Kidney (tissue), 14 donors: ENCODE measurements around the gene KCNAB1. TPM values are rescaled to one million over a fixed set of nuclear protein-coding genes. Genes with fewer than 3 reads are reported as not detected.

Experiments used
- DNase-seq, 5 donors: peaks; one replicate each; pipeline ENCODE4 v3.0.0-alpha.2; 2013 to 2020
- FAIRE-seq: peaks from 2 replicates; lab custom pipeline; 2012; peaks lifted over from hg19 to GRCh38; lab: Jason Lieb, UNC
- H3K27ac ChIP-seq, 2 donors: one replicate each; pipeline ENCODE4 v1.7.0; 2013; ENCODE audit warnings: low read depth in 2 of 2, low read length in 2 of 2, inconsistent platforms in 1 of 2
- H3K27me3 ChIP-seq: one replicate; pipeline ENCODE4 v1.7.1; 2013; ENCODE audit warnings: low read length, inconsistent platforms; ENCODE audit not compliant: control insufficient read depth, insufficient read depth
- H3K36me3 ChIP-seq, 3 donors: one replicate each; pipeline versions ENCODE4 v1.7.0 to v1.7.1; 2013; ENCODE audit warnings: low read length in 3 of 3, control low read depth in 1 of 3, inconsistent platforms in 1 of 3; ENCODE audit not compliant: insufficient read depth in 3 of 3, control insufficient read depth in 2 of 3
- H3K4me1 ChIP-seq, 3 donors: one replicate each; pipeline versions ENCODE4 v1.7.0 to v1.7.1; 2013; ENCODE audit warnings: low read length in 3 of 3, inconsistent platforms in 1 of 3, low read depth in 1 of 3; ENCODE audit not compliant: control insufficient read depth in 2 of 3, insufficient read depth in 2 of 3
- H3K4me3 ChIP-seq, 3 donors: one replicate each; pipeline versions ENCODE4 v1.7.0 to v1.8.1; 2013; ENCODE audit warnings: low read length in 3 of 3, control low read depth in 1 of 3, inconsistent platforms in 1 of 3
- H3K9ac ChIP-seq, 3 donors: one replicate each; pipeline versions ENCODE4 v1.7.0 to v1.7.1; 2013; ENCODE audit warnings: low read length in 3 of 3, control low read depth in 1 of 3, inconsistent platforms in 1 of 3
- H3K9me3 ChIP-seq, 3 donors: one replicate each; pipeline versions ENCODE4 v1.7.0 to v1.7.1; 2013; ENCODE audit warnings: low read length in 3 of 3, control low read depth in 1 of 3, inconsistent platforms in 1 of 3; ENCODE audit not compliant: control insufficient read depth in 2 of 3, insufficient read depth in 1 of 3
- intact Hi-C: fragments of 100-400 bp; cut with DNase I; formaldehyde crosslinking; loops from one replicate; pipeline ENCODE4 v1.11.1; 2022
- polyA plus RNA-seq: library from polyadenylated mRNA; stranded (reverse); fragments of 350-450 nt; fragmentation: Illumina TruSeq; extraction: RNeasy Lipid Tissue Mini Kit (QIAGEN cat#74804); gene quantifications from one replicate; pipeline ENCODE4 v1.2.3, GENCODE V29; 2014; ENCODE audit warnings: low read depth, low replicate concordance; ENCODE audit not compliant: insufficient read depth
- total RNA-seq: library from RNA; stranded (reverse); fragmentation: NEBNext Ultra II Directional; extraction: Animal tissue kit (Norgen Biotek cat#: 25700); gene quantifications from one replicate; pipeline ENCODE4 v1.2.1, GENCODE V29; 2021
- TF ChIP-seq, protein P1 (sequence below): IDR thresholded peaks from 3 replicates; pipeline ENCODE4 v1.5.1; 2012; ENCODE audit warnings: mild to moderate bottlenecking, moderate library complexity, borderline replicate concordance; ENCODE audit not compliant: insufficient read depth; ENCODE audit errors: extremely low read depth
- donor health status: control.
- donor health status: control.
- donor health status: control.
- donor health status: control.
- donor health status: control.
- donor health status: DM: yes; HTN: yes; CAD: no.
- donor health status: Normal renal cell carcinoma (clear cell type).

The KCNAB1 gene
- total and polyA plus RNA-seq, 2 donors from 2014 or later, result 1.7 to 6.6 TPM

DNA sequence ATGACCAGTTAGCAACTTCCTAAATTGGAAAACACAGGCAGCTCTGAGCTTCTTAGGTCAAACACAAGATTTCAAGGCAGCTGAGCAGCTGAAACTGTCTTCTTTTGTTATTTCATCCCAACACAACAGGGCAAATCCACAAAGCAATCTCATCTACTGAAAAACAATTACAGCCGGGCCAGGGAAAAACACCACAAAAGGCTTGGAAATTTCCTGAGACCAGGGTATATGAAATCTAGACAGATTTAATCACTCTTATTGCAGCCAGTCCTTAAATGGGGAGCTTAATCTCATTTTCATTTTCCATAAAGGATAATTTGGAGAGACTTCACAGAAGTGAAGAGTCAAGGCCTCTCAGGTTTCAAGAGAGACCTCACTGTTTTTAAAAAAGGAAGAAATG is 252.7 kb downstream of the KCNAB1 start:
- Histone ChIP-seq H3K9me3 (no peaks in the 10 kb centered on the region), H3K4me3 (no peak overlapping the region), H3K36me3 (no peaks in the 10 kb centered on the region), H3K4me1 (no peaks in the 10 kb centered on the region), H3K27me3 (no peaks in the 10 kb centered on the region), H3K9ac (no peak overlapping the region), H3K27ac (no peak overlapping the region)
- intact Hi-C loops, result no loop called here
- DNase-seq (no peak), FAIRE-seq (no peak)
- TF ChIP-seq, protein P1, sequence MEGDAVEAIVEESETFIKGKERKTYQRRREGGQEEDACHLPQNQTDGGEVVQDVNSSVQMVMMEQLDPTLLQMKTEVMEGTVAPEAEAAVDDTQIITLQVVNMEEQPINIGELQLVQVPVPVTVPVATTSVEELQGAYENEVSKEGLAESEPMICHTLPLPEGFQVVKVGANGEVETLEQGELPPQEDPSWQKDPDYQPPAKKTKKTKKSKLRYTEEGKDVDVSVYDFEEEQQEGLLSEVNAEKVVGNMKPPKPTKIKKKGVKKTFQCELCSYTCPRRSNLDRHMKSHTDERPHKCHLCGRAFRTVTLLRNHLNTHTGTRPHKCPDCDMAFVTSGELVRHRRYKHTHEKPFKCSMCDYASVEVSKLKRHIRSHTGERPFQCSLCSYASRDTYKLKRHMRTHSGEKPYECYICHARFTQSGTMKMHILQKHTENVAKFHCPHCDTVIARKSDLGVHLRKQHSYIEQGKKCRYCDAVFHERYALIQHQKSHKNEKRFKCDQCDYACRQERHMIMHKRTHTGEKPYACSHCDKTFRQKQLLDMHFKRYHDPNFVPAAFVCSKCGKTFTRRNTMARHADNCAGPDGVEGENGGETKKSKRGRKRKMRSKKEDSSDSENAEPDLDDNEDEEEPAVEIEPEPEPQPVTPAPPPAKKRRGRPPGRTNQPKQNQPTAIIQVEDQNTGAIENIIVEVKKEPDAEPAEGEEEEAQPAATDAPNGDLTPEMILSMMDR, result no peak

- TF ChIP-seq, protein P1, result no peak
- intact Hi-C loops, result no loop called here
- FAIRE-seq, result no peak
Measured at GRCh38 chr3:156373654-156374053, 253.3 kb downstream of the KCNAB1 start.

GRCh38 chr3:156376199-156376598 is 255.8 kb downstream of the KCNAB1 start:
- intact Hi-C loops, result no loop called here
- Histone ChIP-seq H3K27me3 (no peaks in the 10 kb centered on the region), H3K9me3 (no peaks in the 10 kb centered on the region), H3K4me1 (no peaks in the 10 kb centered on the region), H3K27ac (no peak overlapping the region), H3K36me3 (no peaks in the 10 kb centered on the region), H3K4me3 (no peak overlapping the region), H3K9ac (no peak overlapping the region)
- TF ChIP-seq, protein P1, result no peak
- no peak for FAIRE-seq
- no peak for DNase-seq

More at GRCh38 chr3:156373654-156374053, 253.3 kb downstream of the KCNAB1 start:
- H3K9me3 ChIP-seq, result no peaks in the 10 kb centered on the region
- no peaks in the 10 kb centered on the region for H3K4me1 ChIP-seq
- no peak overlapping the region for H3K27ac ChIP-seq
- H3K36me3 ChIP-seq, result no peaks in the 10 kb centered on the region
- H3K4me3 ChIP-seq, result no peak overlapping the region
- DNase-seq, result no peak
- H3K9ac ChIP-seq, result no peak overlapping the region
- no peaks in the 10 kb centered on the region for H3K27me3 ChIP-seq

- FAIRE-seq (no peak), DNase-seq (no peak)
- TF ChIP-seq, protein P1, result no peak
- Histone ChIP-seq H3K27me3 (no peaks in the 10 kb centered on the region), H3K9me3 (no peaks in the 10 kb centered on the region), H3K9ac (no peak overlapping the region), H3K4me1 (no peaks in the 10 kb centered on the region), H3K36me3 (no peaks in the 10 kb centered on the region), H3K27ac (no peak overlapping the region), H3K4me3 (no peak overlapping the region)
- intact Hi-C loops, result no loop called here
Measured at GRCh38 chr3:156377266-156377665, 256.9 kb downstream of the KCNAB1 start.
